HUDEP-2 (cell line): ENCODE results near the gene CYP2C9.
"Not testable (repeated sequence)": the region's sequence is repeated elsewhere in the genome, so short reads cannot be mapped to it uniquely, and the experiment has no call there.

ENCODE experiments used
- DNase-seq, 76 experiments: peaks; one replicate each; lab custom pipeline; 2025; ENCODE audit not compliant: unreplicated experiment in 76 of 76; lab: John Stamatoyannopoulos, UW

CYP2C9 gene

DNA sequence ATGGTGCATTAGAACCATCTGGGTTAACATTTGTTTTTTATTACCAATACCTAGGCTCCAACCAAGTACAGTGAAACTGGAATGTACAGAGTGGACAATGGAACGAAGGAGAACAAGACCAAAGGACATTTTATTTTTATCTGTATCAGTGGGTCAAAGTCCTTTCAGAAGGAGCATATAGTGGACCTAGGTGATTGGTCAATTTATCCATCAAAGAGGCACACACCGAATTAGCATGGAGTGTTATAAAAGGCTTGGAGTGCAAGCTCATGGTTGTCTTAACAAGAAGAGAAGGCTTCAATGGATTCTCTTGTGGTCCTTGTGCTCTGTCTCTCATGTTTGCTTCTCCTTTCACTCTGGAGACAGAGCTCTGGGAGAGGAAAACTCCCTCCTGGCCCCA lies at the start of gene CYP2C9:
CYP2C9 (plus strand) TSS at position 276 of the 400 bp plus-strand sequence; CDS start at position 301, 25 bp downstream.
- no peak for DNase-seq

DNA sequence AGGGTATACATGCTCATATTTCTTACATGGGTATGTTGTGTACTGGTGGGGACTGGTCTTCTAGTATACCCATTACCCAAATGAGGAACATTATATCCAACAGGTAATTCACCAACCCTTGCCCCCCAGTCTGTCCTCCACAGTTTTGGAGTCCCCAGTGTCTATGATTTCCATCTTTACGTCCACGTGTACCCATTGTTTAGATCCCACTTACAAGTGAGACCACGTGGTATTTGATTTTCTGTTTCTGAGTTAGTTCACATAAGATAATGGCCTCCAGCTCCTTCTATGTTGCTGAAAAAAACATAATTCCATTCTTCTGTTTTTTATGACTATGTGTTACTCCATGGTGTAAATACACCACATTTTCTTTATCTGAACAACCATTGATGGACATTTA lies 49.3 kb upstream of the CYP2C9 start:
- no peak for DNase-seq

GRCh38 chr10:94890264-94891022 lies 48.0 kb upstream of the CYP2C9 start:
- no peak for DNase-seq

DNA sequence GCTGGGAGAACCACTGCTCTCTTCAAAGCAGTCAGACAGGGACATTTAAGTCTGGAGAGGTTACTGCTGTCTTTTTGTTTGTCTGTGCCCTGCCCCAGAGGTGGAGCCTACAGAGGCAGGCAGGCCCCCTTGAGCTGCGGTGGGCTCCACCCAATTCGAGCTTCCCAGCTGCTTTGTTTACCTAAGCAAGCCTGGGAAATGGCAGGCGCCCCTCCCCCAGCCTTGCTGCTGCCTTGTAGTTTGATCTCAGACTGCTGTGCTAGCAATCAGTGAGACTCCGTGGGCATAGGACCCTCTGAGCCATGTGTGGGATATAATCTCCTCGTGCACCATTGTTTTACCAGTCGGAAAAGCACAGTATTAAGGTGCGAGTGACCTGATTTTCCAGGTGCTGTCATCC lies 40.0 kb upstream of the CYP2C9 start:
- DNase-seq: not testable (repeated sequence)

GRCh38 chr10:94902080-94902479 lies 36.4 kb upstream of the CYP2C9 start:
- no peak for DNase-seq

DNA sequence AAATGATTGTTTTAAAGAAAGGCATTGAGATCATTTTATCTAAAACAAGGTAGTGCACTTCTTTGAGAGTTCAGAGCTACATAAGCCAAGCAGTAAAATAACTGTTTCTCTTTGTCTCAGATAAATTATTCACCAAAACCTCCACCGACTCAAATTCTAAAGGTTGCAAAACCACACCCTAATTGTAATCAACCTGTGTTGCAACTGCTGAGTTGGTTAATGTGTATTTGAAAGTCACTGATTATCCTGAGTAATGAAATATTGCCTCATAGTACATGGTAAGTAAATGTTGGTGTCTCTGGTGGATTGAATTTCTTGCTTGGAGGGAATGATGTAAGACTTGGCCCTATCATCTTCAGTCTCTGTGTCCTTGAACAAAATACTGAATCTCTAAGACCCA lies 35.9 kb upstream of the CYP2C9 start:
- no peak for DNase-seq

GRCh38 chr10:94904506-94905148 lies 33.8 kb upstream of the CYP2C9 start:
- DNase-seq: not testable (repeated sequence)

- DNase-seq: no peak
Observed at GRCh38 chr10:94916423-94916822, 22.0 kb upstream of the CYP2C9 start.

GRCh38 chr10:94936721-94937120 lies 1.7 kb upstream of the CYP2C9 start:
- DNase-seq: no peak

GRCh38 chr10:94943432-94944103 lies 5.1 kb downstream of the CYP2C9 start:
- not testable (repeated sequence) for DNase-seq

- DNase-seq: not testable (repeated sequence)
Observed at GRCh38 chr10:94946181-94946580, 7.7 kb downstream of the CYP2C9 start.

GRCh38 chr10:94963901-94964300 lies 25.4 kb downstream of the CYP2C9 start:
- DNase-seq: peak in 5 of 76 experiments; percentile 2 to 8 (median 3)

- no peak for DNase-seq
Observed at GRCh38 chr10:94983555-94983954, 45.1 kb downstream of the CYP2C9 start.

- no peak for DNase-seq
Observed at GRCh38 chr10:94989192-94989591, 50.7 kb downstream of the CYP2C9 start.

DNA sequence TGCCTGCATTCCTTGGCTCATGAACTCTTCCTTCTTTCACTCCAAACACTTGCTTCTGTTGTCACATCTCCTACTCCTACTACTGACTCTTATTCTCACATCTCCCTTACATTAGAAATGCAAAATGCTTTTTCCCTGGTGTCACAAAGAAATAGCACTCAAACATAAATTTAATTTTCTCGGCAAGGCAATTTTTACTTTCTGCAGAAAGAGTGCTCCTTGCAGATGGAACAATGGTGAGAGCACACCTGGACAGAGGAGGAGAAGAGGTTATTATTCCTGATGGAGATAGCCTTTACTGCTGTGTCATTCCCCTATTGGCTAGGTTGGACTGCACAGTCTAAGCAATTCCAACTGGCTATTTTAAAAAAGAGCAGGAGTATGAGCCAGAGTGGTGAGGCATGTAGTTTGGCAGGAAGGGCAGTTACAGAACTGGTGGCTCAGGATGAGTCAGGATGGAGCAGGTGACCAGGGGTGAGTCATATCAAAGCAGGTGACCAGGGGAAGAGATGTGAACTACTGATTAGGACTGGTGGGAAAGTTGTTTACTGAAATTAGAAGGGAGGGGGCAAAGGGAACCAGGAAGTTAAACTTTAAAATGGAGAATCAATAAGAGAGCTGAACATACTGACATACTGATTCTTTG lies 52.9 kb downstream of the CYP2C9 start:
- no peak for DNase-seq

DNA sequence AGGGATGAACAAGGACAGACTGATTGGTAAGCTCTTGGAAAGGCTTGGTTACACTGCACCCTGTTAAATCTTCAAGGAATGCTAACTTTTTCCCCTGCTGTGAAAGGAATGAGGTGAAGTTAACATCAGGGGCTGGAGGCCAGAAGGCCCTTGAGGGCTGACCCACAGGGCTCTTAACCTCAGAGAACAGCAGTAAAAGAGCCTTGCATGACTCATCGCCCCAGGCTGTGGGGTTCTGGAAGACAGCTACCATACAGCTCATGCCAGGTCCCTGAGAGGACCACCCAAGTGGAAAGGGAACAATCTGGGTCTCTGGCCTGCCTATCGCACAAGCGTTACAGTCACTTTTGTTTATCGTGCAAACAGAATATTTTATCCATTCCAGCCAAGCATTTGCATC lies 54.4 kb downstream of the CYP2C9 start:
- no peak for DNase-seq

DNA sequence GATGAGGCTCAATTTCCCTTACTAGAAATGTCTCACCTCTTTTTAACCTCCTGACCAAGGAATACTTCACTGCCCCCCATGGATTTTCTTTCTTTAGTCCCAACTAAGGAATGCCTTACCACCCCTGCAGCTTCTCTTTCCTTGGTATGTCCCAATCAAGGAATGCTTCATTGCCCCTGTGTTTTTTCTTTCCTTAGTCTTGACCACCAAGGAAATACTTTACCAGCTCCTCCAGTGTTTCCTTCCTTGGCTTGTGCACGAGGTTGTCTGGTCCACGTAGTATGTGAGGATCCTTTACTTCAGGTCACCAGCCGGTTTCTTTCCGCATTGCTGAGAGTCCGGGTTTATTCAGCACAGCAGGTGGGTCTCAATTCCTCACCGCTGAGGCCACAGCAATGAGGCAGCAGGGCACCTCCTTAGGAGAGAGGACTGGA lies 59.3 kb downstream of the CYP2C9 start:
- no peak for DNase-seq

DNA sequence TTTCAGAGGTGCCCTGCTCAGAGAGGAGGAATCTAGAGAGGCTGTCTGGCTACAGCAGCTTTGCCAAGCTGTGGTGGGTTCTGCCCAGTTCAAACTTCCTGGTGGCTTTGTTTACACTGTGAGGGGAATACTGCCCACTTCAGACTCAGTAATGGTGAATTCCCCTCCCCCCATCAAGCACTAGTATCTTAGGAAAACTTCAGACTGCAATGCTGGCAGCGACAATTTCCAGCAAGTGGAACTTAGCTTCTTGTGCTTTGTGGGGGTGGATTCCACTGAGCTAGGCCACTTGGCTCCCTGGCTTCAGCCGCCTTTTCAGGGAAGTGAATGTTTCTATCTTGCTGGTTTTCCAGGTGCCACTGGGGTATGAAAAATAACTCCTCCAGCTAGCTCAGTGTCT lies 88.0 kb downstream of the CYP2C9 start:
- no peak for DNase-seq

- no peak for DNase-seq
Observed at GRCh38 chr10:95031656-95032055, 93.2 kb downstream of the CYP2C9 start.

DNA sequence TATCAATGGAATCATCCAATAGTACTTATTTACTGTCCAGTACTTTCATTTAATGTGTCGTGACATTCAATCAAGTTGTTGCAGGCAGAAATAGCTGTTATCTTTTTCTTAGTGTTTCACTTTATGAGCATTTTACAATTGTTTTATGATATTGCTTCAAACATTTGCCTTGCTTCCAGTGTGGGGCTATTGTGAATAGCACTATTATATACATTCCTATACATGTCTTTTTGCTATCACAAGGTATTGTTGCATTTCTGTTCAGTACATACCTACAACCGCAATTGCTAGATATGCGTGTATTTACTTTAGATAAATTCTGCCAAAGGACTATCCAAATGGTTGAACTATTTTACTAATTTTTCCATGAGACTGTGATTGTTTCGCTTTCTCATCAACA lies 95.9 kb downstream of the CYP2C9 start:
- no peak for DNase-seq
